ENCODE measurements around the gene C5. TPM values are rescaled to one million over a fixed set of nuclear protein-coding genes. Genes with fewer than 3 reads are reported as not detected.

C5 gene
- total RNA-seq, 3 donors from 2014 or later = 0.58 to 3.8 (median 1.3) TPM

DNA sequence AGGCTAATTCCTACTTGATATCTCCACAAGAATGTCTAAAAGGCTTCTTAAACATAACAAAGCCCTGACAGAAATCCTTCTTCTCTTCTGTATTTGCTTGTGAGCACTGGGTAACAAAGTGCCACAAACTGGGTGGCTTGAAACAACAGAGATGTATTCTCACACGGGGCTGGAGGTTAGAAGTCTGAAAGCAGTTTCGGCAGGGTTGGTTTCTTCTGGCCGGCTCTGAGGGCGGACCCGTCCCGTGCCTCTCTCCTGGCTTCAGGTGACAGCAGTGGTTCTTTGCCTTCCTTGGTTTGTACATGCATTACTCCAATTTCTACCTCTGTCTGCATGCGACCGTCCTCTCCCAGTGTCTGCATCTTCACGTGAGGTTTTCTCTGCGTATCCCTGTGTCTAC lies 109.5 kb downstream of the C5 start:
- peaks cover 8% of the 10 kb centered on the region for H3K4me1 ChIP-seq (ENCODE audit: low read depth)
- no peak overlapping the region for H3K4me3 ChIP-seq
- TF ChIP-seq, protein P1, sequence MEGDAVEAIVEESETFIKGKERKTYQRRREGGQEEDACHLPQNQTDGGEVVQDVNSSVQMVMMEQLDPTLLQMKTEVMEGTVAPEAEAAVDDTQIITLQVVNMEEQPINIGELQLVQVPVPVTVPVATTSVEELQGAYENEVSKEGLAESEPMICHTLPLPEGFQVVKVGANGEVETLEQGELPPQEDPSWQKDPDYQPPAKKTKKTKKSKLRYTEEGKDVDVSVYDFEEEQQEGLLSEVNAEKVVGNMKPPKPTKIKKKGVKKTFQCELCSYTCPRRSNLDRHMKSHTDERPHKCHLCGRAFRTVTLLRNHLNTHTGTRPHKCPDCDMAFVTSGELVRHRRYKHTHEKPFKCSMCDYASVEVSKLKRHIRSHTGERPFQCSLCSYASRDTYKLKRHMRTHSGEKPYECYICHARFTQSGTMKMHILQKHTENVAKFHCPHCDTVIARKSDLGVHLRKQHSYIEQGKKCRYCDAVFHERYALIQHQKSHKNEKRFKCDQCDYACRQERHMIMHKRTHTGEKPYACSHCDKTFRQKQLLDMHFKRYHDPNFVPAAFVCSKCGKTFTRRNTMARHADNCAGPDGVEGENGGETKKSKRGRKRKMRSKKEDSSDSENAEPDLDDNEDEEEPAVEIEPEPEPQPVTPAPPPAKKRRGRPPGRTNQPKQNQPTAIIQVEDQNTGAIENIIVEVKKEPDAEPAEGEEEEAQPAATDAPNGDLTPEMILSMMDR (IDR thresholded peaks at IDR 0.05) = no peak
- no peaks in the 10 kb centered on the region for H3K9me3 ChIP-seq
- intact Hi-C loops (cut with DNase I, micrococcal nuclease) = no loop called here
- no peak for DNase-seq
- ATAC-seq = no peak
- H3K36me3 ChIP-seq (ENCODE audit: low read depth) = no peaks in the 10 kb centered on the region

DNA sequence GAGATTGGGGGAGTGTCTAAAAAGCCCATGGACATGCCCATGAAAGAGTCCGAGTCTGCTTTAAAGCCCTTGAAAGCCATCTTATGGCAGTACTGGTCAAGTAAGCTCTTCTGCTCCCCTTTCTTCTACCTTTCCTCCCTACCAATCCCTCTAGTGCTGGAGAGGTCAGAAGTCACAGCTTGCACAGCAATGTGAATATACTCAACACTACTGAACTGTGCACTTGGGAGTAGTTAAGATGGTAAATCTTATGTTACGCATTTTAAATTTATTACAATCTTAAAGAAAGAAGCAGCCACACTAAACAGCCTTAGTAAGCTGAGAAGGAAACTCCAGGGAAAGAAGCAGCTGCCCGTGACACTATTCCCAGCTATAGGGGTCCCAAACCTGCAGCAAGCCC lies 111.2 kb downstream of the C5 start:
- no peak for DNase-seq
- intact Hi-C loops (cut with DNase I, micrococcal nuclease) = loop anchor here (5.0 kb wide), 2 partner anchors 62 to 182 kb away; partner anchors contain the start of gene PHF19 (in 2 of the 2)
- no peak for ATAC-seq
- TF ChIP-seq, protein P1 (IDR thresholded peaks at IDR 0.05) = no peak
- Histone ChIP-seq H3K4me1 (ENCODE audit: low read depth) (peaks cover 17% of the 10 kb centered on the region), H3K36me3 (ENCODE audit: low read depth) (no peaks in the 10 kb centered on the region), H3K9me3 (no peaks in the 10 kb centered on the region), H3K4me3 (no peak overlapping the region)

DNA sequence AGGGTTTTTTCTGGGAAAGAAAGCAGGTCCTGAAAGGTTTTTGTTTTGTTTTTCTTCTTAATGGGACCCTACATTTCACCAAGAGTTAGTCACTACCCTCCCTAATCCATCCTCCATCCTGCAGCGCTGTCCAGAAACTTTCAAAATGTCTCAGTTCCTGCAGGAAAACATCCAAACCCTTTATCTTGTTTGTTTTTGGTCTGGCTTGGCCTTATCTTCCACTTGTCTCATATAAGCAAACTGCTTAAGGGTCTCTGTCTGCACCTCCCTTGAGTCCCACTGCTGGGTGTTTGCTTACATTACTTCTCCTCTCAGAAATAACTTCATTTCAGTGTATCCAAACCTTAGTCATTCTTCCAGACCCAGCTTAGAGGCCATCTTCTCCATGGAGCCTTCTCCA lies 112.5 kb downstream of the C5 start:
- TF ChIP-seq, protein P1 (IDR thresholded peaks at IDR 0.05) = no peak
- intact Hi-C loops (cut with DNase I, micrococcal nuclease) = loop anchor here (2.0 to 5.0 kb wide), 3 partner anchors 60 to 183 kb away; partner anchors contain the start of gene PHF19 (in 2 of the 2)

DNA sequence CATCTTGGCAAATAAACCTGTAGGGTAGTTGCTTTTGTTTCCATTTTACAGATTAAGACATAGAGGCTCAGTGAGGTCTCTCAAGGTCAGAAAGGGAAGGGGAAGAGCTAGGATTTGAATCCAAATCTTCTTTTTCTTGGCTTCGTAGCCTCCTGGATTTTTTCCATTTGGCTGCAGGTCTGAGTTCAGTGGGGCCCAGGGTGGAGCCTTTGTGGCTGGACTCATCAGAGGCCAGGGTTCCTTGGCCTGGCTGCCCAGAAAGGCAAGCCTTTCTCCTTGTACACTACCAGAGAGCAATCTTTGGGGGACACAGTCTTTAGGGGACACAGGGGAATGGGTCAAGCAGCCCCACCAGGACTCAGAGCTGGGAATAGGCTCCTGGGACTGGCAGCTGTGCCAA lies 112.9 kb downstream of the C5 start:
- DNase-seq (no peak), ATAC-seq (no peak)
- Histone ChIP-seq H3K4me3 (no peak overlapping the region), H3K36me3 (ENCODE audit: low read depth) (no peaks in the 10 kb centered on the region), H3K9me3 (no peaks in the 10 kb centered on the region), H3K4me1 (ENCODE audit: low read depth) (peaks cover 17% of the 10 kb centered on the region)
- TF ChIP-seq, protein P1 (IDR thresholded peaks at IDR 0.05) = no peak
- intact Hi-C loops (cut with DNase I, micrococcal nuclease) = loop anchor here (2.0 to 5.0 kb wide), 3 partner anchors 60 to 182 kb away; partner anchors contain the start of gene PHF19 (in 2 of the 2)

More for the DNA sequence above, 112.5 kb downstream of the C5 start:
- Histone ChIP-seq H3K36me3 (ENCODE audit: low read depth) (no peaks in the 10 kb centered on the region), H3K4me3 (no peak overlapping the region), H3K9me3 (no peaks in the 10 kb centered on the region), H3K4me1 (ENCODE audit: low read depth) (peaks cover 17% of the 10 kb centered on the region)
- no peak for DNase-seq
- ATAC-seq = no peak

DNA sequence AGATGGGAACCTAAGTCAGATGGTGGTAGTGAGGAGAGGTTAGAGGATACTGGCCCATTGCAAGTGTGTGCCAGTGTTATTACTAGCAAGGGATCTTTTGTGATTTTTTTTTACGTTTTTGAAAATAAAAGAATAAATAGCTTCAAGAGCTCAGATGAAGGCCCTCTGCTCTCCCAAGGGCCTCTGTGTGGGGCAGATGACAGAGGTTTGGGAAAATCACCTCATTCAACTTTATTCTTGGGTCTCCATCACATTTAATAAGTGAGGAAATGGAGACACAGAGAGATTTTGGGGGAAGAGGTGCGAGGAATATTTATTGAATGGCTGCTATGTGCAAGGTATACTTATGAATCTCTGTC lies 113.3 kb downstream of the C5 start:
- DNase-seq (no peak), ATAC-seq (no peak)
- Histone ChIP-seq H3K4me3 (no peak overlapping the region), H3K4me1 (ENCODE audit: low read depth) (peaks cover 17% of the 10 kb centered on the region), H3K36me3 (ENCODE audit: low read depth) (no peaks in the 10 kb centered on the region), H3K9me3 (no peaks in the 10 kb centered on the region)
- TF ChIP-seq, protein P1 (IDR thresholded peaks at IDR 0.05) = no peak
- intact Hi-C loops (cut with DNase I, micrococcal nuclease) = loop anchor here (2.0 to 5.0 kb wide), 3 partner anchors 59 to 182 kb away; partner anchors contain the start of gene PHF19 (in 2 of the 2)

Data from mucosa of descending colon (tissue), 3 donors.